ENCODE data around the gene VSTM4.

Gene VSTM4

DNA sequence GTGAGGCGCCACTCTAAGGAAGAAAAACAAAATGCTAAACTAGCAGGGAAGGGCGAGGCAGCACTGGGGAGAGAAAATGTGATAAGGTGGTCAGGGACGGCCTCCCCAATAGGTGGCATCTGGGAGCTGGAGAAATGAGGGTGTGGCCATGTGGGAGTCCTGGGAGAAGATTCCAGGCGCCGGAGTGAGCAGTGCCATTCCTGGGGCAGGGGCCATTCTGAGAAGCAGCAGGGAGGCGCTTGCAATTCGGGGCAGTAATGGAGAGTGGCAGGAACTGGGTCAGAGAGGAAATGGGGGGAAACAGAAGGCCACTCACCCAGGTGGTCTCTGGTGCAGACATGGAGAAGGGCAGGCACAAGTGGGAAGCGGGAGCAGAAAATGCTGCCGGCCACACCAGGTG lies 113.9 kb downstream of the VSTM4 start:
- DNase-seq = no peak

DNA sequence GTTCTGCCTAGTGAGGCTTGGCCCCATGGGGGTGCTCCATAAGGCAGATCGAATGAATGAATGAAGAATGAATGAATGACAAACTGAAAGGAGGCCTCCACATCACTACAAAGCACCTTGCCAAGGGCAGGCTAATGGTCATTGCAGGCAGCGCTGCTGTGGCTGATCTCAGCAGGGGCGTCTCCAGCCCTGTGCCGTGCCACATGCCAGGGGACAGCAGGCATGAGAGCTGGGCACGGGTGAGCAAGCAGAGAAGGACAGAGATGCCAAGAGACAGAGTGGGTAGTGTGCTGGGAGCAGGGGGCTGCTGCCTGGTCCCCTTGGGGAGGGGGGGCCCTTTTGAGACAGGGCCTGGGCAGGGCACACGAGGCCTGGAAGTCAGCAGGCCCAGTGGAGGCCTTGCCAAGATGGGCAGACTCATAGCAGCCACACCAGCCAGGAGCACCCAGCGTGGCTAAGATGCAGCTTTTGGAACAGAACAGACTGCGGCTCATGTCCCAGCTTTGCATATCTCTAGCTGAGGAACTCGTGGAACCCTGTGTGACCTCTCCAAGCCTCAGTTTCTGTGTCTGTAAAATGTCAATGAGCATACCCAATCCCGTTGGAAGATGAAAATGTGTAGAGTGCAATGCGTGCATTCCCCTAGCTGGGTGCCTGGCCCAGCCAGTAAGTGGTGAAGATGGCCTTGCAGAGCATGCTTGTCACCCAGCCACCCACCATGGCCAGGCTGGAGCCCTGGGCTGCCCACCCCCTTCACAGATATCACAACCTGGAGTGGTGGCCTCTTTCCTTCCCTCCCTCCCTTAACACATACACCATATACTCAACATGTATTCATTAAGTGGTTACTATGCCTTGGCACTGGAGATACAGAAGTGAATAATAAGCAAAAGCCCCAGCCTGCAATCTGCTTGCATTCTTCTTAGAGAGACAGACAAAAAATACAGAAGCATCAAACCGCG lies 114.6 kb downstream of the VSTM4 start:
- DNase-seq = no peak

DNA sequence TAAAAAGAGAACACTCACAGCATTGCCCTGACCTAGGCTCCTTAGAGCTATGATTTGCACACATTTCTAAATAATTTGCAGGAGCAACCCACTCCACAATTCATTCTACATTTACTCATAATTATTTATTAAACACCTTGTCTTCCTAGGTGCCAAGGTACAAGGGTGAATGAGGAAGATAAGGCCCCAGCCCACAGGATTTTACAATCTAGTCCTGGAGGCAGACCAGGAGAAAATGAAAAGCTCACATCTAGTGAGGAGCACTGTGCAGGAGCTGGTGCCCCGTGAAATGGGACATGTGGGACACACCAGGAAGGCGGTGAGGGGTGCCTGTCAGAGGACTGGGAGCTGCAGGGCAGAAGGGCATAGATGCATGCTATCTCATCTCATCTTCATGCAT lies 116.0 kb downstream of the VSTM4 start:
- no peak for DNase-seq

DNA sequence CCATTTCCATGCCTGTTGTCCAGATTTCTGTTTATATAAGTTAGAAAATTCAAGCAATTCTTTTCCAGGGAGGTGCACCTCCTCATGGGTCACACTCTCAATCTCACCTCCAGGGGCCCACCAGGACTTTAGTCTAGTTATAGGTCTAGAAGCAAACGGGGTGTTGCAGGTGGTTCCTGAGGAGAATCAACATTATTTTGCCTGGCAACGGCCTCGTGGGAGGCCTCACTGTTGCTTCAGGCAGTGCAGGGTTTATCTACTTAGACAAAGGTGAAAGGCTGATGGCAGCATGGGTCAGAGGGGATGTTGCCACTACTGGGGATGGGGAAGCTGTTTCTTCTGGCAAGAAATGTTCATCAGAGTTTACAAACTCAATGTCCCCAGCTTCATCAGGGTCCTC lies 119.0 kb downstream of the VSTM4 start:
- no peak for DNase-seq

DNA sequence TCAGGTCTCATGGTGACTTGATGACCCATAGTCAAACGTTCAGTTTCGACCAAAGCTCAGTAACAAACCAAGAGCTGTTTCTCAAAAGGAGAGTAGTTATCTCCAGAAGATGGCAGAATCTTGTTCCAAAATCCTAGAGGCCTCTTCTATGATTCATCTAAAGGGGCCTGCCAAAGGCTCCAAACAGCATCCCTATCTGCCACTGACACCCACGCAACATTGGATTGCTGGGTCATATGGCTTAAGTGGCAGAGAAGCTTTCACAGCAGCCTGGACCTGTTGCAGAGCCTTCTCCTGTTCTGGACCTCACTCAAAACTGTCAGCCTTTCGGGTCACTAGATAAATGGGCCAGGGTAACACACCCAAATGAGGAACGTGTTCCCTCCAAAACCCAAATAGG lies 121.7 kb downstream of the VSTM4 start:
- DNase-seq = no peak

DNA sequence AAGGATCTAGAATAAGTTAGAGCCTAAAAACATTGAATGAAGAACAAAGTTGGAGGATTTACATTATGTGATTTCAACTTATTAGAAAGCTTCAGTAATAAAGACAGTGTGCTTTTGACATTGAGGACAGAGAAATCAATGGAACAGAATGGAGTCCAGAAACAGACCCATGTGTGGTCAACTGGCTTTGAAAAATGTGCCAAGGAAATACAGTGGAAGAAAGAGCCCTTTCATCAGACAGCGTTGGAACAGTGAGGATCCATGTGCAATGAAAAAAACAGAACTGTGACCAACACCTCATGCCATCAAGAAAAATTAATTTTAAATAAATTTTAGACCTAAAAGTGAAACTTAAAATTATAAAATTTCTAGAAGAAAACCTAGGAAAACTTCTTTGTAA lies 125.1 kb downstream of the VSTM4 start:
- DNase-seq = no peak

DNA sequence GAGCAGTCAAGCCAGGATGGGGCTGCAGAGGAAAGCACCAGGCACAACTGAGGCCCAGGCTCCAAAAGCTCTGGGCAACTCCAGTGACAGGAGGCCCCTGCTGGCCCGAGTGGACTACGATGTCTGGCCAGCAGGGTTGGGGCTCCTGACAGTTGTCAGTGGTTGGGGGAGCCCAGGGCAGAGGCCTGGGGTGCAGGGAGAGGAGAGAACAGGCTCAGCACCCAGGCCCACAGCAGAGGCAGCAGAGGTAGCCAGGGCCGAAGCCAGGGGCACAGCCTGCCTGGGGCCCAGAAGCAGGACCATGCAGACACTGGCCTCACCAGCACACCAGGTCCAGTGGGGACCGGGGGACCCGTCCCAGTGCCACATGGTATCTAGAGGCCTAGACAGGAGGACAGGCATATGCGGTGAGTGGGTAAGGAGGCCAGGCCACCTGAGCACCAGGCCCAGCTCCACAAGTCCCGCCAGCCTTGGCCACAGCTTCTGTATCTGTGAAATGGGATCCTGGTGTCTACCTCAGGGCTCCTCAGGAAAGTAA lies 129.6 kb downstream of the VSTM4 start:
- no peak for DNase-seq

DNA sequence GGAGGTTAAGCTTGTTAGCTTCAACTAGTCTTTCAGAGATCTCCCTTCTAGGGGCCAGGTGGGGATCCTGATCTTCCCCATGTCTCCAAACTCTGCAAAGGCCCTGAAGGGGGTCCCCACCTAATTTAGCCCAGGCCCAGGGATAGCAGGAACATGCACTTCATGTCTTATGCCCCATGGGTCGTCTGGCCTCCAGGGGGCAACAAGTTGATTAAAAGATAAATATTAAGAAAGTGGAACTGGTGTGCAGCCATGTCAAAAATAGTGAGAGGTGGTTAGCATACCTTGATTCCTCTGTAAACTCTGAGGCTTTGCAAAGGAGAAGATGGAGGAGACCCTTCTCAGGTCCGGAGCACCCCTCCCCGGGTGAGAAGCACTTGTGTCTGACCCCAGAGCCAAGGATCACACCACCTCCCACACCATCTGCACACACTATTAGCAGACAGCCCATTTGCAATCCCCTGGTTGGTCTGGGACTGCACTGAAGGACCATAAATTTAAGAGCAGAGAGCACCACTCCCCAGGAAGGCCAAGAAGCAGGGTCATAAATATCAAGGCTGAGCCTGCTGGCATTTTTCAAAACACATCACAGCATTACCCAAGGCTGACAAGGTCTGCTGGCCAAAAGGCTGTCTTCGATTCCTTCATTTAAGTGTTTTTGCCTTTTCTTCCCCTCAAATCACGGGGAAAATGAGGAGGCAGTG lies 131.5 kb downstream of the VSTM4 start:
- DNase-seq = no peak

DNA sequence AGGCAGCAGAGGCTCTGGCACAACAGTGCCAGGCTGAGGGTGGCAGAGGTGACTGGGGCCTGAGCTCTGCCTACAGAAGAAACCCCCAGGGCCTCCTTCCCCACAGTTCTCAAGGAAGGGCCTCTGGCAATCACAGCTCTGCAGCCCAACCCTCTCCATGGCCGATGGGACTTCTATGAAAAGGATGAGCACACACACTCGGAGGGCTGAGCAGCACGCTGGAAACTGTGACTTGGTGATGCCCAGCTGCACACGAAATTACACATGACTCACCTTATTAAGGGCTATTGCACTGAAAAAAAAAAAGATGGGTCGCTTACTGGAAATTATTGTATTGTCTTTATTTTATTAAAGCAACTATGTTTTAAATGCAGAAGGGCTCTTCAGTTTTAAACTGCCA lies 132.7 kb downstream of the VSTM4 start:
- DNase-seq = no peak

DNA sequence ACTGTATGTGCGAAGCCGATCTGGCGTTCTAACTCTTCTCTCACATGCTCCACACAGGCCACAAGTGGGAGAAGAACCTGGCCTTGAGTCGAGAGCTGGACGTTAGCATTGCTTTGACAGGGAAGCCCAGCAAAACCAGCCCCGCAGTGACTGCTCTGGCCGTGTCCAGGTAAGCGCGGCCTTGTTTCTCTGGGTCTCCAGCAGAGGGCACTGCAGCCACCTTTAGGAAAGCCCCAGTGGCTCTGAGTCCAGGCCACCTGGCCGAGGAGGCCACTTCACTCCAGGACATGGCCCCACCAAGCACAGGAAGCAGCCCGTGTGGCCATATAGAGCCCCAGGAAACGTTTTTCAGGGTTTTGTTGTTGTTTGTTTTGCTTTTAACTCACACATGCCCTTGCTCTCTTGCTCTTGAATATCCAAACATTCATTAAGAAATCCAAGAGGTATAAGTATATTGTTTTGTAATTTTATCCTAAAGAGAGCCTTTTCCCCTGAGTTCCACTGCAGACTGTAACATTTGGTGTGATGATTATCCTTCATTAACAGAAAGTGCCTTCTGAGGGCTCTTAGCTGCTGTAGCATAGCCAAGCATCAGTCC lies 133.9 kb downstream of the VSTM4 start:
- DNase-seq = peak; percentile 90

DNA sequence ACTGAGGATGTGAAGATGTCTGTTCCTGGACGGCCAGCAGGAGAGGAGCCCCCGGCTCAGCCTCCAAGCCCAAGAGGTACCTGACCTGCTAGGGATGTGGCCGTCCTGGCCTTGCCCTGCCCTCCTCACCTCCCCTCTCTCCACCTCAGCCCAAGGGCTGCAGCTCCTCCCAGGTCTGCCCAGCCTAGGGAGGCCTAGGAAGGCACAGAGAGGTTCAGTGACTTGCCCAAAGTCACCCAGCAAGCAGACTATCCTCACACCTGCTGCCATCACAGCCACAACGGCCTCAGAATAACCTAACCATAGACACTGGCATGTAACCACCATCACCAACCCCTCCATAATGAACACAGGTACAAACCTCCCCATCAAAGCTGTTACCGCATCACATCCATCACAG lies 137.0 kb downstream of the VSTM4 start:
- no peak for DNase-seq

DNA sequence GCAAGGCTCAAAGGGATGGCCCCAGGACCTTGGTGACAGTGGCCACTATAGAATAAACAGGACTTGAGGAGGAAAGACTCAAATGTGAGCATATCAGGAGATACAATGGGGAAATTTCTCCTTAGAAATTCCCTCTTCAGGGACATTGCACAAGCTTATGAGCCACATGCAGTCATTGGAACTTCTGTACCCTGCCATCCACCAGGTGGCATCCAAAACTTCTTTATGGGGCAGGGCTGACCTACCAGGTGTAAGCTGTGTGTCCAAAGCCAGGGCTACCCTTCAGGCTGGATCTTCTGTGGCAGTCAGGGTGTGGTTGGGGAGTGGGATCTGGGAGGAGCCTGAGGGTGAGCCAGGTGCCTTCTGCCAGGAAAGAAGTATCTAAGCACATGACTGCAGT lies 139.1 kb downstream of the VSTM4 start:
- DNase-seq = peak; percentile 67

DNA sequence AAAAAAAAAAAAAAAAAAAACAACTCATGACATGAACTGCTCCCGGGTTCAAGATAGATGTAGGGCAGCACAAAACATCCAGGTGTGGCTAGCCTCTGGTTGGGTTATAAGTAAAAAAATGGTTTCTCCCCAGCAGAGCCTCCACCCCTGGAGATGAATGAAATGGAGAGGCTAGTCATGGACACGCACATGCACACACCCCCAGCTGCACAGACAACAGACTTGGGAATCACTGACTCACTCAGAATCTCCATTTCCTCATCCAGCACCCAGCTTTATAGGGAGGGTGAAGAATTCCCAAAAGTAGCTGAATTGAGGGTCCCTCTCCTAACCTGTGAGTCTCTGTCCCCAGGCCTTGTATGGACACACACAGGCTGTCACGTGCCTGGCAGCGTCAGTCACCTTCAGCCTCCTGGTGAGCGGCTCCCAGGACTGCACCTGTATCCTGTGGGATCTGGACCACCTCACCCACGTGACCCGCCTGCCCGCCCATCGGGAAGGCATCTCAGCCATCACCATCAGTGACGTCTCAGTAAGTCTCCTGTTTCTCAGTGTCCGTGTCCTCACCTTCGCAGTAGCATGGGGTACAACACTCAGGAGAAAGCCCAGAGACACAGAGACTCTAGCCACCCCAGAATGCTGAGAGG lies 140.7 kb downstream of the VSTM4 start:
- no peak for DNase-seq

DNA sequence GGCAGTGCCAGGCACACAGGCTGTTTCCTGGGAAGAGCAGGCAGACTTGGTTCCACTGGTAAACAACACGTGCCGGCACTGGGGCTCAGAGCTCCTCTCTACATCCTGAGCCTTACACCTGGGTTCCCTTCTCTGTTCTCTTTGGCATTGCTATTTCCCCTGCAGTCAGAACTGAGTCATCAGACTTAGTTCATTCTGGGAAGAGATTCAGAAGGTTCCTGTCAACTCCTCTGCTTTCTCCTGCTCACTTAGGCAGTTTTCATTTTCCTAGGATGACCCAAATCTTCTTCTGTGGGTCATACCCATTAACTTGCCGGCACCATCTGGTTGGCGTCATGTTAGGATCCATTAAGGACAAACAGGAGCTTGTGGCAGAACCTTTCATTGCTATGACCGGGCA lies 142.3 kb downstream of the VSTM4 start:
- DNase-seq = no peak

DNA sequence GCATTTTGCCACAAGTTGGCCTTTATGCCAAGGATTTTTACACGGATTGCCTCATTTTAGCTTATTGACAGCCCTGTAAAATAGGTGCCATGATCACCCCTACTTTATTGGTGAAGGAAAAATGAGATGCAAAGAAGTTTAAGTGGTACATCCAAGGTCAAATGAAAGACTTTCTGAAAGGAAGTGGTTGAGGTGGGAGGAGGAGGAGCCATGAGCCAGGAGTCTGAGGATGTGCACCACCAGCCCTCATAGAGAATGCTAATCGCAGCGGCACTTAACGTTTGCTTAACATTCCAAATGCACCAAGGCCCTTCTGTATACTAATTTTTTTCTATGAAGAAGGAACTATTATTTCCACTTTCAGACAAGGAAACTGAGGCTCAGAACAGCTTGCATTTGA lies 144.7 kb downstream of the VSTM4 start:
- no peak for DNase-seq

DNA sequence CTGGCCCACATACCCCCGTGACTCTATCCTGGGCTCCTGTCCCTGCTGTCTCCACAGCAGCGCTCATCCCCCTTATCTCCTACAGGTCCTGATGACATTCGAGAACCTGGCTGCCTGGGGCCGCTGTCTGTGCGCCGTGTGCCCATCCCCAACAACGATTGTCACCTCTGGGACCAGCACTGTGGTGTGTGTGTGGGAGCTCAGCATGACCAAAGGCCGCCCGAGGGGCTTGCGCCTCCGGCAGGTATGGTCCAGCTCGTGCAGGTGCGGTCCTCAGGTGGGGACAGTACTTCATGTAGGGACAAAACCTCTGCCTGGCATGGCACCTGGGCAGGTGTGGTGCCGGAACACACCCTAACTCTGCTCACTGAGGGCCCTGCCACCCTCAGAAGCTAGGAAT lies 145.3 kb downstream of the VSTM4 start:
- no peak for DNase-seq

DNA sequence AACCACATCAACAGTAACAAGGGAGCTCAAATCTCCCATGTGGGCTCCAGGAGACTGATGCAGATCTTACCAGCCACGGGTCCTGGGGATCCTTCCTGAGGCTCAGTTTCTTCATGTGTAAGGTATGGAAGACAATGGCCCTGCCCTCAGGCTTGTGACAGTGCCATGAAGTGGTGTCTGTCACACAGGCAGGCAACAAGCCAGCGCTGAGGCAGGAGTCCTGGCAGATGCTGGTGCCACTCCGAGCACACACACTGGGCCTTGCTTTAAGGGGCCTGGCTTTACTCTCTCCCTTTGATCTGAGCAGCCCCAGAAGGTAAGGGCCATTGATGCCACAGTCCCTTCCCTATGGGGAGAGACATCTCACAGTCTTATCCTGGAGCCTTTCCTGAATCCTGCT lies 147.3 kb downstream of the VSTM4 start:
- DNase-seq = no peak

DNA sequence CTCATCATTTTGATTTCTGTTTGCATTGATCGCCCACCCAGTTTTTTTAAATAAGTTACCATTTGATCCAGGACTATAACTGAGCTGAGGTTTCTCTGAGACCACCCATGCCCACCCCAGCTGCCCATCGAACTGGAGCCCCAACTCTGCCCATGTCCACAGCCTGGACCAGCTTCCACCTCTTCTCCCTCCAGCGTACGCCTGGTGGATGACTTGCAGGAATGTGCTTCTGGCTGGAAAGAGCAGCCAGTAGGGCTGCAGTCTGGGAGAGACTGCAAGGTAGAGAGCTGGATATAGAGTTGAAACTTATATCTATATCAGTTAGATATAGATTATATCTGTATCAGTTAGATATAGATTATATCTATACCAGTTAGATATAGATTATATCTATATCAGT lies 149.9 kb downstream of the VSTM4 start:
- DNase-seq = no peak

Data from DMS53 (cell line).